GM21737 (cell line): ENCODE measurements around the gene GNAL.
"Not testable (repeated sequence)": the region's sequence is repeated elsewhere in the genome, so short reads cannot be mapped to it uniquely, and the experiment has no call there.

Experiments used
- ATAC-seq: cut with Tn5 transposase; IDR thresholded peaks from one replicate; pipeline ENCODE4 v1.9.1; 2021; ENCODE audit warnings: mild to moderate bottlenecking, moderate library complexity; ENCODE audit not compliant: unreplicated experiment

GNAL gene

GRCh38 chr18:11901826-11902438 lies 212.9 kb downstream of the GNAL start:
- ATAC-seq: no peak

GRCh38 chr18:11902522-11903292 lies 213.6 kb downstream of the GNAL start:
- no peak for ATAC-seq

GRCh38 chr18:11905613-11906012 lies 216.5 kb downstream of the GNAL start:
- no peak for ATAC-seq

GRCh38 chr18:11906176-11906575 lies 217.1 kb downstream of the GNAL start:
- ATAC-seq: no peak

- ATAC-seq: no peak
These were observed 218.1 kb downstream of the GNAL start for GRCh38 chr18:11906926-11907874.

- ATAC-seq: peak; percentile 81
These were observed 219.4 kb downstream of the GNAL start, which contains the start of gene MPPE1 for GRCh38 chr18:11908182-11909060. Gene MPPE1, minus strand, starts transcription at chr18:11908317. Its CDS starts 11,053 bp downstream, at chr18:11897264.

GRCh38 chr18:11909061-11909455 lies 220.0 kb downstream of the GNAL start:
- ATAC-seq: no peak

GRCh38 chr18:11909591-11910026 lies 220.5 kb downstream of the GNAL start:
- ATAC-seq: no peak

GRCh38 chr18:11916880-11917279 lies 227.8 kb downstream of the GNAL start:
- not testable (repeated sequence) for ATAC-seq

- not testable (repeated sequence) for ATAC-seq
These were observed 230.5 kb downstream of the GNAL start for GRCh38 chr18:11919522-11919921.

GRCh38 chr18:11923450-11923849 lies 234.4 kb downstream of the GNAL start:
- no peak for ATAC-seq

- ATAC-seq: no peak
These were observed 236.9 kb downstream of the GNAL start for GRCh38 chr18:11925800-11926481.

- ATAC-seq: no peak
These were observed 238.4 kb downstream of the GNAL start for GRCh38 chr18:11927497-11927896.

GRCh38 chr18:11932393-11932792 lies 243.3 kb downstream of the GNAL start:
- ATAC-seq: no peak
